CD14-positive monocyte (primary cell): Measurements from ENCODE around the gene SLC22A23. TPM values are rescaled to one million over a fixed set of nuclear protein-coding genes. Genes with fewer than 3 reads are reported as not detected.

Source experiments
- DNase-seq, 3 donors: peaks; one replicate each; pipeline ENCODE4 v3.0.0-alpha.2; 2011 to 2022
- H2AFZ ChIP-seq: 2 replicates; pipeline ENCODE4 v1.6.0; 2012; ENCODE audit warnings: mild to moderate bottlenecking, low read depth, low read length, inconsistent platforms; ENCODE audit not compliant: insufficient read depth, poor library complexity, severe bottlenecking
- H3K27ac ChIP-seq, 2 donors: 1 replicate in 1 of 2; 2 replicates in 1 of 2; pipeline ENCODE4 v1.5.1; 2012 to 2013; ENCODE audit warnings: low read length in 2 of 2, control low read depth in 1 of 2, inconsistent platforms in 1 of 2, low read depth in 1 of 2, mild to moderate bottlenecking in 1 of 2
- H3K27me3 ChIP-seq, 2 donors: one replicate each; pipeline versions ENCODE4 v1.6.0 to v1.6.1; 2011 to 2013; ENCODE audit warnings: low read length in 2 of 2; ENCODE audit not compliant: control insufficient read depth in 2 of 2, insufficient read depth in 2 of 2
- H3K36me3 ChIP-seq, 2 donors: replicated peaks in 1 of 2; 1 replicate in 1 of 2; 2 replicates in 1 of 2; pipeline versions ENCODE4 v1.5.1 to v1.6.1; 2012 to 2013; ENCODE audit warnings: low read length in 2 of 2, control low read depth in 1 of 2, inconsistent platforms in 1 of 2, mild to moderate bottlenecking in 1 of 2; ENCODE audit not compliant: insufficient read depth in 2 of 2, control insufficient read depth in 1 of 2
- H3K4me1 ChIP-seq, 2 donors: 1 replicate in 1 of 2; 2 replicates in 1 of 2; pipeline versions ENCODE4 v1.5.1 to v1.6.1; 2012 to 2013; ENCODE audit warnings: low read length in 2 of 2, control low read depth in 1 of 2, inconsistent platforms in 1 of 2, mild to moderate bottlenecking in 1 of 2, moderate library complexity in 1 of 2; ENCODE audit not compliant: insufficient read depth in 2 of 2, control insufficient read depth in 1 of 2
- H3K4me2 ChIP-seq: replicated peaks from 2 replicates; pipeline ENCODE3; 2012; ENCODE audit warnings: low read length, moderate library complexity, mild to moderate bottlenecking; ENCODE audit not compliant: poor library complexity, severe bottlenecking; ENCODE audit errors: extremely low read depth
- H3K4me3 ChIP-seq, 3 experiments: fragments of 200-600 bp in 1 of 3; sonication (generic) in 1 of 3; replicated peaks in 1 of 3; 1 replicate in 2 of 3; 2 replicates in 1 of 3; pipeline ENCODE4 v1.5.1; 2011 to 2013; ENCODE audit warnings: low read length in 3 of 3, mild to moderate bottlenecking in 3 of 3, control low read depth in 2 of 3, low read depth in 2 of 3, inconsistent platforms in 1 of 3, moderate library complexity in 1 of 3
- H3K79me2 ChIP-seq: 2 replicates; pipeline ENCODE4 v1.6.0; 2012; ENCODE audit warnings: mild to moderate bottlenecking, control low read depth, inconsistent platforms, low read length, moderate library complexity; ENCODE audit not compliant: insufficient read depth
- H3K9ac ChIP-seq: 2 replicates; pipeline ENCODE4 v1.6.0; 2017; ENCODE audit warnings: low read length, mild to moderate bottlenecking; ENCODE audit not compliant: insufficient read depth, poor library complexity, severe bottlenecking
- H3K9me3 ChIP-seq, 2 donors: replicated peaks in 1 of 2; 1 replicate in 1 of 2; 2 replicates in 1 of 2; pipeline versions ENCODE4 v1.5.1 to v1.6.1; 2012 to 2013; ENCODE audit warnings: low read length in 2 of 2, control low read depth in 1 of 2; ENCODE audit not compliant: control insufficient read depth in 1 of 2, insufficient read depth in 1 of 2
- H4K20me1 ChIP-seq: 2 replicates; pipeline ENCODE4 v1.6.0; 2012; ENCODE audit warnings: mild to moderate bottlenecking, low read length, control low read depth, moderate library complexity; ENCODE audit not compliant: insufficient read depth
- H3K27ac Mint-ChIP-seq, 7 donors: one replicate each; pipeline ENCODE4 v1.8.0; 2020; ENCODE audit warnings: mild to moderate bottlenecking in 7 of 7, mixed read lengths in 7 of 7, moderate library complexity in 6 of 7, inconsistent platforms in 2 of 7
- H3K27me3 Mint-ChIP-seq, 3 donors: one replicate each; pipeline ENCODE4 v1.8.0; 2021 to 2022; ENCODE audit warnings: low read depth in 3 of 3, mild to moderate bottlenecking in 3 of 3, mixed read lengths in 3 of 3, moderate library complexity in 3 of 3, inconsistent platforms in 1 of 3
- H3K36me3 Mint-ChIP-seq, 2 donors: one replicate each; pipeline ENCODE4 v1.8.0; 2020; ENCODE audit warnings: mixed read lengths in 2 of 2, inconsistent platforms in 1 of 2, mild to moderate bottlenecking in 1 of 2
- H3K4me1 Mint-ChIP-seq: one replicate; pipeline ENCODE4 v1.8.0; 2020; ENCODE audit warnings: mild to moderate bottlenecking, mixed read lengths
- H3K4me3 Mint-ChIP-seq, 2 donors: one replicate each; pipeline ENCODE4 v1.8.0; 2020; ENCODE audit warnings: mild to moderate bottlenecking in 2 of 2, mixed read lengths in 2 of 2, moderate library complexity in 1 of 2
- H3K9me3 Mint-ChIP-seq, 7 donors: one replicate each; pipeline ENCODE4 v1.8.0; 2020 to 2022; ENCODE audit warnings: mixed read lengths in 7 of 7, mild to moderate bottlenecking in 6 of 7, moderate library complexity in 6 of 7, inconsistent platforms in 2 of 7
- WGBS: methylation state at CpG from one replicate; pipeline ENCODE4 v1.1.5; 2013; ENCODE audit warnings: missing lambda C conversion rate; ENCODE audit not compliant: insufficient coverage; 5-methylcytosine and 5-hydroxymethylcytosine counted together
- intact Hi-C, 2 donors: fragments of 100-400 bp; cut with micrococcal nuclease; formaldehyde crosslinking; loops; one replicate each; pipeline versions ENCODE4 v1.15.0 to v1.15.1; 2023
- polyA plus RNA-seq, 3 donors: library from polyadenylated mRNA; depleted of rRNA in 1 of 3; unstranded in 2 of 3; stranded (reverse) in 1 of 3; fragments of 300-500 nt in 2 of 3; fragments of >200 nt in 1 of 3; fragmentation: Illumina TruSeq in 2 of 3; gene quantifications; 1 replicate in 2 of 3; 2 replicates in 1 of 3; pipeline ENCODE4 v1.2.3, GENCODE V29; 2012 to 2021
- TF ChIP-seq, protein P1 (sequence below): fragments of 200-600 bp; IDR thresholded peaks from one replicate; pipeline ENCODE4 v1.8.0; 2022; ENCODE audit warnings: antibody characterized with exemption, mild to moderate bottlenecking

The SLC22A23 gene
- polyA plus RNA-seq, 3 donors: 0.08 TPM; not detected in 2

DNA sequence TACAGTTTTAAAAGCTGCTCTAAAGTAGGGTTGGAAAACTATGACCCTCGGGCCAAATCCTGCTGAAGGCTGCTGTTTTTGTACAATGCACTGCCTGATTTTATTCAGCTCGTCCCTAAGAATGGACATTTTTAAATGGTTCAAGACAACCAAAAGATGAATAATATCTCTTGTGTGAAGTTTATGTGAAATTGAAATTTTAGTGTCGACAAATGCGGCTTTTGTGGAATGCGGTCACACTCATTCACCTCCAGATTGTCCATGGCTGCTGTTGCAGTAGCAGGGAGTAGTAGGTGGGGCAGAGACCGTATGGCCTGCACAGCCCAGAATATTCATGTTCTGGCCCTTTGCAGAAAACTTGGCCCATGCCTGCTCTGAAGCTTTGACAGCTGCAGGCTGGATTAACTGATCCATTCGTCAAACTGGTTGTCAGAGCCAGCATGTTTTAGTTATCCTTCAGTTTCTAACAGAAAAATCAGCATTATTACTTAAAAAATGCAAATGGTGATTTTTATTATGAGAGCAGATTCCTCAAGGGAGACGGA, 106.5 kb downstream of the SLC22A23 start:
- 89% methylated on average over 5 of the region's 8 CpGs for WGBS

DNA sequence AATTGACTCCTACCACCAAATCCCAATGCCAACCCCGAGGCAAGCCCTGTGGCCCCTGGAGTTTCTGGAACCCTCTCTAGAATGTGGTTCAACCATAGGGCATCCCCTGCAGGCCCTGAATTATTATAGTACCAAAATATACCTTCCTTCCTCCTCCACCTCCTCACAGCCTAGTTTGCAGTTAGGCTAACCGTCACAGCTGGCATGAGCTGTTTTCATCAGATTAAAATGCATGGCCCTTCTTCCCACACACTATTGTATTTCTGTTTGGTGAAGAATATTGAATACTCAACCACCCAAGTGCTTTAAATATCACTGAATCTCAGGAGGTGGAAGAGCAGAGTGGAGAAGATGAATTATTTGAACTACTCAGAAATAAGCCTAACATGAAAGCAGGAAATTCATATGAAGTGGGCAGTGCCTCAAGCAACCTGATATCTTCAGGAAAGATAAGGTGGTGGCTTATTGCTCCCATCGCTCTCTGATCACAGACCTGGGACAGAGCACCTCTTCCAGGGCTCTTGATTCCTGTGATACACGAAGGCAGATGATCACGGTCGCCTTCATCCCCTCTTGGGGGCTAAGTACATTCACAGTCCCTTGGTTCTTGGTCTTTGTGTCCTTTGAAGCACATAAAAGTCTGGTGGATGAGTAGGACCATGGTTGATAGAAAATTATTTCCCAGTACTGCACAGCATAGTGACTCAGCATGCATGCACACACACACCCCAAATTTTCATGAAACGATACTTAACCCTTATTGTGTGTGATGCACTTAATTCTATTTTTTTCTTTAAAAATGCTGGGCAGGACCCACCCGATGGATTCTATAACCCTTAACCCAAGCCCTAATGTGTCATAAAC, 107.2 kb downstream of the SLC22A23 start:
- no peak overlapping the region for H3K9ac ChIP-seq
- Mint-ChIP-seq H3K4me3 (peak overlapping the region in 1 of 2 donors; percentile 1), H3K27ac (peak overlapping the region in 1 of 7 donors; percentile 33), H3K9me3 (no peaks in the 10 kb centered on the region), H3K4me1 (peaks cover under 1% of the 10 kb centered on the region), H3K36me3 (no peaks in the 10 kb centered on the region), H3K27me3 (peaks cover 4 to 13% (median 10%) of the 10 kb centered on the region in 3 donors)
- H2AFZ ChIP-seq: no peak overlapping the region
- peaks cover 0 to 3% of the 10 kb centered on the region in 2 donors for H3K27me3 ChIP-seq
- TF ChIP-seq, protein P1, sequence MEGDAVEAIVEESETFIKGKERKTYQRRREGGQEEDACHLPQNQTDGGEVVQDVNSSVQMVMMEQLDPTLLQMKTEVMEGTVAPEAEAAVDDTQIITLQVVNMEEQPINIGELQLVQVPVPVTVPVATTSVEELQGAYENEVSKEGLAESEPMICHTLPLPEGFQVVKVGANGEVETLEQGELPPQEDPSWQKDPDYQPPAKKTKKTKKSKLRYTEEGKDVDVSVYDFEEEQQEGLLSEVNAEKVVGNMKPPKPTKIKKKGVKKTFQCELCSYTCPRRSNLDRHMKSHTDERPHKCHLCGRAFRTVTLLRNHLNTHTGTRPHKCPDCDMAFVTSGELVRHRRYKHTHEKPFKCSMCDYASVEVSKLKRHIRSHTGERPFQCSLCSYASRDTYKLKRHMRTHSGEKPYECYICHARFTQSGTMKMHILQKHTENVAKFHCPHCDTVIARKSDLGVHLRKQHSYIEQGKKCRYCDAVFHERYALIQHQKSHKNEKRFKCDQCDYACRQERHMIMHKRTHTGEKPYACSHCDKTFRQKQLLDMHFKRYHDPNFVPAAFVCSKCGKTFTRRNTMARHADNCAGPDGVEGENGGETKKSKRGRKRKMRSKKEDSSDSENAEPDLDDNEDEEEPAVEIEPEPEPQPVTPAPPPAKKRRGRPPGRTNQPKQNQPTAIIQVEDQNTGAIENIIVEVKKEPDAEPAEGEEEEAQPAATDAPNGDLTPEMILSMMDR: no peak
- DNase-seq: no peak
- H3K4me2 ChIP-seq: no peak overlapping the region
- H3K79me2 ChIP-seq: no peaks in the 10 kb centered on the region
- no peaks in the 10 kb centered on the region for H3K4me1 ChIP-seq
- H3K27ac ChIP-seq: no peak overlapping the region
- no peaks in the 10 kb centered on the region for H4K20me1 ChIP-seq
- H3K4me3 ChIP-seq: no peak overlapping the region
- no peaks in the 10 kb centered on the region for H3K36me3 ChIP-seq
- 59% methylated on average over 2 of the region's 8 CpGs for WGBS
- intact Hi-C loops: loop anchor here in 1 of 2 donors (10.0 kb wide), 1 partner anchor 245 kb away; no protein-coding TSS in a partner anchor
- no peaks in the 10 kb centered on the region for H3K9me3 ChIP-seq

More for the DNA sequence above, 106.5 kb downstream of the SLC22A23 start:
- peaks cover 6 to 7% of the 10 kb centered on the region in 2 donors for H3K4me1 ChIP-seq
- no peak overlapping the region for H3K4me3 ChIP-seq
- TF ChIP-seq, protein P1: no peak
- peaks cover 6% of the 10 kb centered on the region for H3K4me1 Mint-ChIP-seq
- DNase-seq: no peak
- H2AFZ ChIP-seq: no peak overlapping the region
- no peaks in the 10 kb centered on the region for H3K9me3 ChIP-seq
- no peaks in the 10 kb centered on the region for H3K9me3 Mint-ChIP-seq
- H3K27me3 ChIP-seq: peaks cover 0 to 3% of the 10 kb centered on the region in 2 donors
- H3K4me3 Mint-ChIP-seq: no peak overlapping the region
- H3K27ac Mint-ChIP-seq: no peak overlapping the region
- intact Hi-C loops: loop anchor here in 1 of 2 donors (10.0 kb wide), 1 partner anchor 244 kb away; no protein-coding TSS in a partner anchor
- no peak overlapping the region for H3K4me2 ChIP-seq
- H4K20me1 ChIP-seq: no peaks in the 10 kb centered on the region
- no peaks in the 10 kb centered on the region for H3K79me2 ChIP-seq
- no peak overlapping the region for H3K27ac ChIP-seq
- H3K9ac ChIP-seq: no peak overlapping the region
- no peaks in the 10 kb centered on the region for H3K36me3 Mint-ChIP-seq
- H3K27me3 Mint-ChIP-seq: peaks cover 4 to 13% (median 10%) of the 10 kb centered on the region in 3 donors
- H3K36me3 ChIP-seq: no peaks in the 10 kb centered on the region
